Esophagus muscularis mucosa (tissue), 4 donors: ENCODE measurements around the gene MIS12. TPM values are rescaled to one million over a fixed set of nuclear protein-coding genes. Genes with fewer than 3 reads are reported as not detected.

ENCODE experiments used
- DNase-seq: peaks from one replicate; pipeline ENCODE4 v3.0.0-alpha.2; 2017; ENCODE audit errors: extremely low spot score
- H3K27ac ChIP-seq, 4 donors: fragments of 200-600 bp; sonication (generic); replicated peaks in 1 of 4; 1 replicate in 3 of 4; 2 replicates in 1 of 4; pipeline ENCODE4 v1.5.1; 2016 to 2019; ENCODE audit warnings: mild to moderate bottlenecking in 1 of 4
- H3K27me3 ChIP-seq, 4 donors: fragments of 200-600 bp; sonication (generic); one replicate each; pipeline versions ENCODE4 v1.5.1 to v1.6.0; 2016 to 2019
- H3K36me3 ChIP-seq, 4 donors: fragments of 200-600 bp; sonication (generic); one replicate each; pipeline ENCODE4 v1.5.1; 2016 to 2019
- H3K4me1 ChIP-seq, 4 donors: fragments of 200-600 bp; sonication (generic); one replicate each; pipeline ENCODE4 v1.5.1; 2016 to 2019
- H3K4me3 ChIP-seq, 4 donors: fragments of 200-600 bp; sonication (generic); 1 replicate in 2 of 4; 2 replicates in 2 of 4; pipeline ENCODE4 v1.5.1; 2016 to 2019; ENCODE audit warnings: mild to moderate bottlenecking in 4 of 4, moderate library complexity in 1 of 4
- H3K9me3 ChIP-seq, 4 donors: fragments of 200-600 bp; sonication (generic); 1 replicate in 3 of 4; 2 replicates in 1 of 4; pipeline ENCODE4 v1.5.1; 2016 to 2019
- CTCF ChIP-seq, 3 experiments: fragments of 200-600 bp in 2 of 3; fragments of 450-650 bp in 1 of 3; sonication (generic) in 2 of 3; IDR thresholded peaks; one replicate each; pipeline ENCODE4 v1.5.1; 2017 to 2019; ENCODE audit warnings: antibody characterized with exemption in 3 of 3, mild to moderate bottlenecking in 2 of 3, moderate library complexity in 1 of 3
- EP300 ChIP-seq: sonication (generic); formaldehyde crosslinking; IDR thresholded peaks from one replicate; pipeline ENCODE4 v1.6.1; 2017; ENCODE audit warnings: antibody characterized with exemption
- POLR2A ChIP-seq: fragments of 450-650 bp; IDR thresholded peaks from one replicate; pipeline ENCODE4 v1.6.1; 2017; ENCODE audit warnings: antibody characterized with exemption, moderate library complexity, mild to moderate bottlenecking, low read depth
- POLR2AphosphoS5 ChIP-seq, 2 donors: sonication (generic); formaldehyde crosslinking; IDR thresholded peaks; one replicate each; pipeline ENCODE4 v1.6.1; 2017; ENCODE audit warnings: antibody characterized with exemption in 2 of 2
- WGBS: methylation state at CpG from one replicate; pipeline ENCODE4 v1.1.5; 2018; 5-methylcytosine and 5-hydroxymethylcytosine counted together
- intact Hi-C: fragments of 100-400 bp; cut with DNase I; formaldehyde crosslinking; loops from one replicate; pipeline ENCODE4 v1.15.1; 2023
- total RNA-seq, 4 donors: library from RNA; depleted of rRNA; stranded (reverse); fragments of >200 nt; gene quantifications; one replicate each; pipeline versions ENCODE4 v1.1.0 to v1.2.1, GENCODE V29; 2016

The MIS12 gene
- total RNA-seq, 4 donors from 2014 or later = 8.8 to 18.9 (median 14.6) TPM

GRCh38 chr17:5514976-5515375 is 28.6 kb downstream of the MIS12 start:
- no peak for DNase-seq
- Histone ChIP-seq H3K4me3 (no peak overlapping the region), H3K4me1 (no peaks in the 10 kb centered on the region), H3K9me3 (no peaks in the 10 kb centered on the region), H3K36me3 (peaks cover 0 to 36% (median 9%) of the 10 kb centered on the region in 4 donors), H3K27me3 (no peaks in the 10 kb centered on the region), H3K27ac (no peak overlapping the region)
- TF ChIP-seq EP300 = no peak
- no peak for TF ChIP-seq CTCF (IDR thresholded peaks at IDR 0.05)
- TF ChIP-seq POLR2AphosphoS5 (IDR thresholded peaks at IDR 0.05) = no peak
- no peak for TF ChIP-seq POLR2A
- intact Hi-C loops = no loop called here
- WGBS = 94% methylated on average over 7 of the region's 10 CpGs

DNA sequence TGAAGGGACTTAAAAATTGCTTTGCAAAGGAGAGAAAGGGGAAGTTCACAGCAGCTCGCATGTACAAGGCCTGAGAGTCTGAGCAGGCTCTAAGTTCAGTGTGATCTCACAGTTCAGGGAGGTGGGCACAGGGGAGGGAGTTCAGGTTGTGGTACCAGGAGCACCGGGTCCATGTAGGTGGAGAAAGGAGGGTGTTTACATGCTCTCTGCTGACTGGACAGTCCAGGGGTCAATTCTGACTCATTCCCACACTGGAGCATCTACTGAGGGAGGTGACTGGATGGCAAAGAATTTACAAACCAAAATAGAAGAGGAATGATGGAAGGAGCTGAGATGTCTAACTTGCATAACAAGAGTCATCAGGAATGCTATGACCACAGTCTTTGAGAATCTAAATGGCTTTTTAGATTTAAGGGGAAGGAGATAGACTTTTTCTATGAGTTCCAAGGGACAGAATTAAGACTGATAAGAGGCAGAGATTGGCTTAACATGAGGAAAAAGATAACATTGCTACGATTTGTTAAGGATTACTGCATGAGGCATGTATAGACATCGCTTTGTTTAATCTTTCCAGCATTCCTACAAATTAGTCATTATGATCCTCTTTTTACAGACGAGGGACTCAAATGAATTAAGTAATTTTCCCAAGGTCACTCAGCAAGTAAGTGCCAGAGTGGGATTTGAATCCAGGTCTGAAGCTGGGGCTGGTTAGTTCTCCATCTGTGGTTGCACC is 29.9 kb downstream of the MIS12 start:
- no peak overlapping the region for H3K4me3 ChIP-seq
- H3K27me3 ChIP-seq = no peaks in the 10 kb centered on the region
- no peaks in the 10 kb centered on the region for H3K9me3 ChIP-seq
- TF ChIP-seq POLR2AphosphoS5 (IDR thresholded peaks at IDR 0.05) (peak in 1 of 2 donors; percentile 47), EP300 (no peak)
- no peak for DNase-seq
- WGBS = 53% methylated on average over 5 of the region's 5 CpGs
- no peaks in the 10 kb centered on the region for H3K4me1 ChIP-seq
- intact Hi-C loops = no loop called here
- H3K36me3 ChIP-seq = peaks cover 0 to 45% (median 11%) of the 10 kb centered on the region in 4 donors
- H3K27ac ChIP-seq = peak overlapping the region in 1 of 4 donors; percentile 78

GRCh38 chr17:5522476-5522875 is 36.1 kb downstream of the MIS12 start:
- no peaks in the 10 kb centered on the region for H3K27me3 ChIP-seq
- DNase-seq = no peak
- H3K36me3 ChIP-seq = peaks cover 0 to 53% (median 12%) of the 10 kb centered on the region in 4 donors
- H3K9me3 ChIP-seq = no peaks in the 10 kb centered on the region
- TF ChIP-seq POLR2A = no peak
- no peak for TF ChIP-seq POLR2AphosphoS5 (IDR thresholded peaks at IDR 0.05)
- TF ChIP-seq CTCF (IDR thresholded peaks at IDR 0.05) = no peak
- no peak for TF ChIP-seq EP300
- intact Hi-C loops = no loop called here
- 60% methylated on average over 1 of the region's 1 CpG for WGBS
- peaks cover 5 to 15% (median 14%) of the 10 kb centered on the region in 4 donors for H3K4me1 ChIP-seq
- no peak overlapping the region for H3K27ac ChIP-seq
- no peak overlapping the region for H3K4me3 ChIP-seq

DNA sequence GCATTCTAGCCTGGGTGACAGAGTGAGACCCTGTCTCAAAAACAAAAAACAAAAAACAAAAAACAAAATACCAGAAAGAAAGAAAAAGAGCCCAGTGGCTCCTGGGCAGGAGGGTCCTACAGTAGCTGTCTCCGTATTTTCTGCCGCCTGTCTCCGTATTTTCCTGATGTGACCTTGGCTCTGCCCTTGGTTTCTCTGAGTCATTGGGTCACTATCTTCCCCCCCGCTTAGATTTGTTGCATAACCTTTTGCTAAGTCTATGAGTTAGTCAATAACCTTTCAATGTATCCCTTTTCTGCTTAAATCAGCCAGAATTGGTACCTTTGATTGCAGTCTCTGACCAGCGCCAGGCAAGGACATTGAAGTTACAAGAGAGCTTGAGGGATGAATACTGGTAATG is 36.9 kb downstream of the MIS12 start:
- peaks cover 0 to 51% (median 10%) of the 10 kb centered on the region in 4 donors for H3K36me3 ChIP-seq
- DNase-seq = no peak
- TF ChIP-seq POLR2AphosphoS5 (IDR thresholded peaks at IDR 0.05) (no peak), POLR2A (no peak), CTCF (IDR thresholded peaks at IDR 0.05) (no peak), EP300 (no peak)

DNA sequence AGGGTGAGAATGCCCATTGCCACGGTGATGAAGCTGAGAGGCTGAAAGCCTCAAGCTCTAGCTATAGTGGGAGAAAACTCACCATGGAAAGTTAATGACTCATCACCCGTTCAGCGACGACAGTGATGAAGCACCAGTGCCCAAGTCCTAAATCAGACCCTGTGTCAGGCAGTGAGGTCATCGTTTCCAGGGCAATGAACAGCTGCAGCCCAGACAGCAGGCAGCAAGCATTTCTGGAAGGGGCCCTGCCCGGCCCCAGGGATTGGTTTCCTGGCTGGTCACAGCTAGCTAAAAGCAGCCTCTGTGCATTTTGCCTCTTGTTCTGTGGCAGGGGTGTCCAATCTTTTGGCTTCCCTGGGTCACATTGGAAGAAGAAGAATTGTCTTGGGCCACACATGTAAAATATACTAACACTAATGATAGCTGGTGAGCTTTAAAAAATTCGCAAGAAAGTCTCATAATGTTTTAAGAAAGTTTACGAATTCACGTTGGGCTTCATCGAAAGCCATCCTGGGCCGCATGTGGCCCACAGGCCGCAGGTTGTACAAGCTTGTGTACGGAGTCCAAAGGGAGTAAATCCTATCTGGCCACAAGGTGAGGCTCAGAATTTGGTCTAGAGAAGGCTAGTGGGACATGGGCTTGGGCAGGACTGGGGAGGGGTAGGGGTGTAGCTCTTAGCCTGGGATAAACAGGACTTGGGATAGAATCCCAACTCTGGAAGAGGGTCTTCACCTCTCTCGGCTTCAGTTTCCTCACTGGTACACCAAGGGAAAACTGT is 40.6 kb downstream of the MIS12 start:
- DNase-seq = no peak
- Histone ChIP-seq H3K4me3 (no peak overlapping the region), H3K36me3 (peaks cover 0 to 67% (median 19%) of the 10 kb centered on the region in 4 donors), H3K4me1 (peaks cover 8 to 17% (median 15%) of the 10 kb centered on the region in 4 donors), H3K27me3 (no peaks in the 10 kb centered on the region), H3K27ac (peak overlapping the region; percentile 16 to 63 (median 46)), H3K9me3 (no peaks in the 10 kb centered on the region)
- intact Hi-C loops = no loop called here
- TF ChIP-seq CTCF (IDR thresholded peaks at IDR 0.05) (no peak), POLR2AphosphoS5 (IDR thresholded peaks at IDR 0.05) (peak; percentile 24 to 39)
- WGBS = 61% methylated on average over 11 of the region's 14 CpGs

More for the DNA sequence above, 36.9 kb downstream of the MIS12 start:
- intact Hi-C loops = no loop called here
- H3K27ac ChIP-seq = no peak overlapping the region
- H3K4me3 ChIP-seq = no peak overlapping the region
- WGBS = 98% methylated on average over 5 of the region's 5 CpGs
- H3K27me3 ChIP-seq = no peaks in the 10 kb centered on the region
- no peaks in the 10 kb centered on the region for H3K9me3 ChIP-seq
- peaks cover 8 to 17% (median 15%) of the 10 kb centered on the region in 4 donors for H3K4me1 ChIP-seq
